ENCODE data around the gene TAS1R2.
"Not testable (repeated sequence)": the region's sequence is repeated elsewhere in the genome, so short reads cannot be mapped to it uniquely, and the experiment has no call there.

TAS1R2 gene

GRCh38 chr1:18868801-18869424, 9.5 kb upstream of the TAS1R2 start:
- no peak for DNase-seq (ENCODE audit: low spot score)

- DNase-seq (ENCODE audit: low spot score), result no peak
These were observed 8.9 kb upstream of the TAS1R2 start for GRCh38 chr1:18868354-18868753.

- no peak for DNase-seq (ENCODE audit: low spot score)
These were observed 7.4 kb upstream of the TAS1R2 start for GRCh38 chr1:18866846-18867245.

- no peak for DNase-seq (ENCODE audit: low spot score)
These were observed 6.9 kb upstream of the TAS1R2 start for GRCh38 chr1:18866314-18866713.

DNA sequence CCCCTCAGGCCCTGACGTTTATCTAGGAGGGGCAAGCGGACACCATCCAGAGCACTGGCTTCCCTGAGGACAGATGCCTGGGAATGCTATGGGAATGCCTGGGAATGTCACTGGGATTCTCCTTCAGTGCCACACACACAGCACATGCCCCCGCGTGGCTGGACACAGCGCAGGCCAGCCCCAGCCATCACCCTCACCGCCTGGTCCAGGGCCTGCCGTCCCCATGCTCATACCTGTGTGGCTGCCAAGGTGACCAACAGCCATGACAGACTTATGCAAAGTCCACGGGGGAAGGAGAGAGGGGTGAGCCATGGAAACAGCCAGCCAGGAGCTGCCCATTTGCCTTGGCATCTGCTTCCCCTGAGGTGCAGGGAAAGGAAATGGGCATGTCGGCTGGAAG, 5.7 kb upstream of the TAS1R2 start:
- DNase-seq (ENCODE audit: low spot score), result no peak

- DNase-seq (ENCODE audit: low spot score), result no peak
These were observed 2.1 kb upstream of the TAS1R2 start for GRCh38 chr1:18861590-18861989.

- DNase-seq (ENCODE audit: low spot score), result no peak
These were observed 1.6 kb upstream of the TAS1R2 start for GRCh38 chr1:18861082-18861481.

DNA sequence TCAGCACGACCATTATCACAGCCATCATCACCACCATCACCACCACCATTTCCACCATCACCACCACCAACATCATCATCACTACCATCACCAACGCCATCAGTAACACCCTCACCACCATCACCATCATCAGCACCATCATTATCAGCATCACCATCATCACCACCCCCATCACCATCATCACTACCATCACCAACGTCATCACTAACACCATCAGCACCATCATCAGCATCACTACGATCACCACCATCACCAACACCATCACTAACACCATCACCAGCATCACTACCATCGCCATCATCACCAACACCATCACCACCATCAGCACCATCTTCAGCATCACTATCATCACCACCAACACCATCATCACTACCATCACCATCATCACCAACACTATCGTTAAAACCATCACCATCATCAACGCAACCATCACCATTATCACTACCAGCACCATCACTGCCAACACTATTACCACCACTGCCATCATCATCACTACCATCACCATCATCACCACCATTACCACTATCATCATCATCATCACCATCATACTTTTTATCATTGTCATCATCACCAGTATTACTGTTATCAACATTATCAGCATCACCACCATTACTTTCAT, 1.3 kb downstream of the TAS1R2 start:
- no peak for DNase-seq (ENCODE audit: low spot score)

- DNase-seq (ENCODE audit: low spot score), result no peak
These were observed 3.0 kb downstream of the TAS1R2 start for GRCh38 chr1:18856435-18856834.

- DNase-seq (ENCODE audit: low spot score), result no peak
These were observed 3.9 kb downstream of the TAS1R2 start for GRCh38 chr1:18855573-18855972.

- no peak for DNase-seq (ENCODE audit: low spot score)
These were observed 5.0 kb downstream of the TAS1R2 start for GRCh38 chr1:18854331-18855025.

DNA sequence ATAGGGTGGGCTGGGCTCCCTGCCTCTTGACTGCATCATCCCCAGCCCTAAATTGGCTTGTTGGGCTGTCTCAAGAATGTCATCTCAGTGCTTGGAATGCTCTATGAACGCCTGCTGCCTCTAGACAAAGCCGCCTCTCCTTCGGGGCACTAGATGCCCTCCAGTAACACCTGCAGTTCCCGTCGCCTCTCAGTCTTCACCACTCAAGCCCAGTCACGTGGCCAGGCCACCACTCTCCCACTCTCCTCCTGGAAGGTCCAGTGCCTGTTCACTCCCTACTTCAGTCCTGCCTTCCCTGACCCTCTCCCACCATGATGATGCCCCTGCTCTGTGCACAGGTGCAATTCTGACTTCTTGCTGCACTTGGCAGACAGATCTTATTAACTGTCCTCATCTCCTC, 7.0 kb downstream of the TAS1R2 start:
- DNase-seq (ENCODE audit: low spot score), result no peak

- no peak for DNase-seq (ENCODE audit: low spot score)
These were observed 10.2 kb downstream of the TAS1R2 start for GRCh38 chr1:18849261-18849711.

DNA sequence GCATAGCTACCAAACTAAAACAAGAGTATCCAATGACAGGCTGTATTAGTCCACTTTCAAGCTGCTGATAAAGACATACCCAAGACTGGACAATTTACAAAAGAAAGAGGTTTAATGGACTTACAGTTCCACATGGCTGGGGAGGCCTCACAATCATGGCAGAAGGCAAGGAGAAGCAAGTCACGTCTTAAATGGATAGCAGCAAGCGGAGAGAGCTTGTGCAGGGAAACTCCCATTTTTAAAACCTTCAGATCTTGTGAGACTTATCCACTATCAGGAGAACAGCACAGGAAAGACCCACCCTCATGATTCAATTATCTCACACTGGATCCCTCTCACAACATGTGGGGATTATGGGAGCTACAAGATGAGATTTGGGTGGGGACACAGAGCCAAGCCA, 11.7 kb downstream of the TAS1R2 start:
- not testable (repeated sequence) for DNase-seq (ENCODE audit: low spot score)

DNA sequence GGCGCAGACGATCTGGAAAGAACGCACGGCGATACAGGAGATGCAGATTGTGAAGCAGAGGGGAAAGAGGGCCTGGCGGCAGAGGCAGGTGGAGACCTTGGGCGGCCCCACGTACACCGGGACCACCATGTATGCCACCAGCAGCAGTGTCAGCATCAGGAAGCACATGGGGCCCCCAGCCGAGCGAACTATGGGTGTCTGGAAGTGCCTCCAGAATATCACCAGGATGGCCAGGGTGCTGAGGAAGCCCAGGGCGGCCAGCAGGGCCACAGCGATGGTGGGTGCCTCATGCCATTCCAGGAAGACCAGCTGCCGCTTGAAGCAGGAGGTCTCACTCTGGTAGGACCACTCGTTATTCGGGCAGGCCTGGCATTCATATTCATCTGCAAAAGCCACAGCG, 19.3 kb downstream of the TAS1R2 start:
- DNase-seq (ENCODE audit: low spot score), result no peak

- DNase-seq (ENCODE audit: low spot score), result no peak
These were observed 22.8 kb downstream of the TAS1R2 start for GRCh38 chr1:18836654-18837053.

- not testable (repeated sequence) for DNase-seq (ENCODE audit: low spot score)
These were observed 27.1 kb downstream of the TAS1R2 start for GRCh38 chr1:18832319-18832718.

DNA sequence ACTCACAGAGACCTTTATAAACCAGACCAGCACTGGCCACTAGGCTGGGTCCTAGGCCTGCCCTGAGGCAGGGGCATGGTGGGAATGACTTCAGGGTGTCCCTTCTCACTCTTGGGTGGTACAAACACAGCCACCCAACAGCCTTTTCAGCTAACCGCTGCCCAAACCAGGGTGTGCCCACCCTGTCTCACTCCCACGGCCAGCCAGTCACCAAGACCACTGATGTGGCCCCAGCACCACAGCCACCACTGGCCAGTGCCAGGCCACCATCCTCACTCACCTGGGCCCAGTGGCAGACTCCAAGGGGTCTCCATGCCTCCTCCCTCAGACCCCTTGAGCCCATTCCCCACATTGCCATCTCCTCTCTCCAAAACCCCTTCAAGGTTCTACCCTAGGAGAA, 27.8 kb downstream of the TAS1R2 start:
- DNase-seq (ENCODE audit: low spot score), result no peak

DNA sequence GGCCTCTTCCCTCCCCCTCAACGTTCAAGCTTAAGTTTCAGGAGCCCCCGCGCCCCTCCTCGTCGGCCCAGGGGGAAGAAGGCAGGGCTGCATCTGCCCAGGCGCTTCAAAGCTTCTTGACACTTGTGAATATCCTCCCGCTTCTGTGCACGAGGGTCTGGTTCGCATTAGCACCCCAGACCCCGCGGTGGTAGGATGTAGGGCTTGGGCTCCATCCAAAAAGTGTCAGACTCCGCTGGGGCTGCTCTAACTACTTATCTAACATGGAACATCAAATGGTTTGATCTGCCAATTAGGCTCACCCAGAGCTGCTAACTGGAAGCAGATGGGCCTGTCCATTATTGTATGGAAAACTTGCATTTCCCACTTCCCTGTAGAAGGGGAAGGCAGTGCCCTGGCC, 28.9 kb downstream of the TAS1R2 start:
- DNase-seq (ENCODE audit: low spot score), result no peak

DNA sequence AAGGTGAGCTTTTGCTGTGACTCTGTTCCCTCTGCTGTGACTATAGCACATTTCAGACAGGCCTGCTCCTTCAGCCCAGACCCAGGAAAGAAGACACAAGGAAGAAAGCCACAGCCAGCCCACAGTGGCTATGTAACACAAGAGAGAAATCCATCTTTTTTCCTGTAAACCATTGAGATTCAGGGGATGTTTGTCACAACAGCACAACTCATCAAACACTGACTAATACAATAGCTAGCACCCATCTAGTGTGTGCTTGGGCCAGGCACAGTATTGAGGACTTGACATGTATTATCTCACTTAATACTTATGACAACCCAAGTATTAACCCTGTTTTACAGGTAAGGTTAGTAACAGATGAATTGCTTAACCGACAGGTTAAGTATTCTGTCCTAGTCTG, 29.8 kb downstream of the TAS1R2 start:
- no peak for DNase-seq (ENCODE audit: low spot score)

GRCh38 chr1:18828224-18828623, 31.2 kb downstream of the TAS1R2 start:
- DNase-seq (ENCODE audit: low spot score), result no peak

GRCh38 chr1:18823438-18823837, 36.0 kb downstream of the TAS1R2 start:
- DNase-seq (ENCODE audit: low spot score), result no peak

DNA sequence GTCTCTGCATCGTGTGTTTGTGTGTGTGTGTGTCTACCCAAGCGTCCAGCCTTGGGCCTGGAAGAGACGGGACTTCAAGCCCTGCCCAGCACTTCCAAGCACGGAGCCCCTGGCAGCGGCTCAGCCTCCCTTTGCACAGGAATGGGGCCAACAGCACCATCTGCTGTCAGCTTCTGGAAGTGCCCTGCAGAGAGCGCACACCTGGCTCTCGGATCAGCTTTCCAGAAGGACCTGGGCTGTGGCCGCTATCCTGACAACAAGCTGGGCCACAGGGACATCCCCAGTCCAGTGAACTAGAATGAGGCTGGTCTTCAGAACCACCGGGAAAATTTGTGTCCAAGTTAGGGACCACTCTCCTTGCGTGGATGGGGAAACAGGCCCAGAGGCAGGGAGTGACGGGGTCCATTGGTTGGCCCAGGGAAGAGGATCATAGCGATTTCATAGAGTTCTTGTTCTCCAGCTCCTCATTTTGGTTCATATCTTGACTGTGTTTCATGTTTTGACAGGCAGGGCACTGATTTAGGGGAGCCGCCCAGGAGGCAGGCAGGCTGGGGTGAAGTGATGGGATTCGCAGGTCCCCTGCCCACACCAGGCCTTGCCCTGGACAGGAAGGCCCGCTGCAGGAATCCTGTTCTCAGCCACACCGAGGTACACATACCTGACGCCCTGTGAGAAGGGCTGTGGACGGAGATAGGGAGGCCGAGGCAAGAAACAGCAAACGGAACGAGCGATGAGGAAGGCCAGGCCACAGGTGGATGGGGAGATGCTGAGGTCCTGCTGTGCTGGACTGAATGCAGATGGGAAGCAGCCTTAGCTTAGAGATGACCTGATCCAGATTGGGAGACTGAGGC, 38.4 kb downstream of the TAS1R2 start:
- DNase-seq (ENCODE audit: low spot score), result peak; percentile 60
